ENCODE measurements around the gene NPR3.

DNA sequence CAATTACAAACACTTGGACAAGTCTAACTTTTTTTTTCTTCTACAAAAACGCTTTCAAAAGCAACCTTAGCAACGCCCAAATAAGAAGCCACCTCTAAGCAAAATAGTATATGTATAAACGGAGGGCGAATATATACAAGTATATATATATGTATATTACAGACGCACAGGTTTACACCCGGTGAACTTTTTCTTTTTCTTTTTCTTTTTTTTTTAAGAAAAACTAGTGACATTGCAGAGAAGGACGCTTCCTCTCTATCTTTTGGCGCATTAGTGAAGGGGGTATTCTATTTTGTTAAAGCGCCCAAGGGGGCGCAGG, 200 bp downstream of the NPR3 start:
- TF ChIP-seq, protein P1, sequence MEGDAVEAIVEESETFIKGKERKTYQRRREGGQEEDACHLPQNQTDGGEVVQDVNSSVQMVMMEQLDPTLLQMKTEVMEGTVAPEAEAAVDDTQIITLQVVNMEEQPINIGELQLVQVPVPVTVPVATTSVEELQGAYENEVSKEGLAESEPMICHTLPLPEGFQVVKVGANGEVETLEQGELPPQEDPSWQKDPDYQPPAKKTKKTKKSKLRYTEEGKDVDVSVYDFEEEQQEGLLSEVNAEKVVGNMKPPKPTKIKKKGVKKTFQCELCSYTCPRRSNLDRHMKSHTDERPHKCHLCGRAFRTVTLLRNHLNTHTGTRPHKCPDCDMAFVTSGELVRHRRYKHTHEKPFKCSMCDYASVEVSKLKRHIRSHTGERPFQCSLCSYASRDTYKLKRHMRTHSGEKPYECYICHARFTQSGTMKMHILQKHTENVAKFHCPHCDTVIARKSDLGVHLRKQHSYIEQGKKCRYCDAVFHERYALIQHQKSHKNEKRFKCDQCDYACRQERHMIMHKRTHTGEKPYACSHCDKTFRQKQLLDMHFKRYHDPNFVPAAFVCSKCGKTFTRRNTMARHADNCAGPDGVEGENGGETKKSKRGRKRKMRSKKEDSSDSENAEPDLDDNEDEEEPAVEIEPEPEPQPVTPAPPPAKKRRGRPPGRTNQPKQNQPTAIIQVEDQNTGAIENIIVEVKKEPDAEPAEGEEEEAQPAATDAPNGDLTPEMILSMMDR (IDR thresholded peaks at IDR 0.05) = no peak
- no peak for TF ChIP-seq POLR2A (IDR thresholded peaks at IDR 0.05)
